Medulla oblongata (tissue), 1 donor: ENCODE results near the gene FREM3.

Experiments used
- DNase-seq: peaks from one replicate; pipeline ENCODE4 v3.0.0-alpha.2; 2015; ENCODE audit errors: extremely low spot score

Gene FREM3

DNA sequence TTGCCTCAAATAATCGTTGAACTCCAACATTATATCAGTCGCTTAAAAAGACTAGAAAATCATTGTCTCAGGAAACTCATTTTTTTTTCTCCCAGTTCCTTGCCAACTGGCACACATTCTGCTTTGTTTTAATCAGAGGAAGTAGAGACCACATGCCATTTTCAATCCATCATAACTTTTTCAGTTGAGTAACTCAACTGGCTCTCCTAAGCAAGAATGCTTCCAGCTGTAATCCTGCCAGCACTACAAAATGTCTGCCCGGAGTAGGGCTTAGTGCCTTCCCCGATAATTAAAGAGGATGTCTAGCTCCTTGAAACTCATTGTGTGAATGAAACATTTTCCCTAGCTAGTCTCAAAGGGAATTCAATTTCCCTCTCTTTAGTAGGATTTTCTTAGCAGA lies 33.0 kb downstream of the FREM3 start:
- DNase-seq: peak; percentile 13

DNA sequence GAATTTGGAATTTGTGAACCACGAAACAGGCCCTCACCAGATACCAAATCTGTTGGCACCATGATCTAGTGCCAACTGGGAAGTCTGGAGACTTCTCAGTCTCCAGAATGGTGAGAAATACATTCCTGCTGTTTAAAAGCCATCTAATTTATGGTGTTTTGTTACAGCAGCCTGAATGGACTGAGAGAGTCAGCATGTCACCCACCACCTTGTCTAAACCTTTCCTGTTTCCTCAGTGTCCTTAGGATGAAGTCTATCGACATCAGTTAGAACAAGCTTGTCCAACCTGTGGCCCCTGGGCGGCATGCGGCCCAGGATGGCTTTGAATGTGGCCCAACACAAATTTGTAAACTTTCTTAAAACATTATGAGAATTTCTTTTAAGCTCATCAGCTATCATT lies 42.1 kb downstream of the FREM3 start:
- DNase-seq: no peak

- no peak for DNase-seq
Observed at GRCh38 chr4:143654571-143654970, 45.9 kb downstream of the FREM3 start.

DNA sequence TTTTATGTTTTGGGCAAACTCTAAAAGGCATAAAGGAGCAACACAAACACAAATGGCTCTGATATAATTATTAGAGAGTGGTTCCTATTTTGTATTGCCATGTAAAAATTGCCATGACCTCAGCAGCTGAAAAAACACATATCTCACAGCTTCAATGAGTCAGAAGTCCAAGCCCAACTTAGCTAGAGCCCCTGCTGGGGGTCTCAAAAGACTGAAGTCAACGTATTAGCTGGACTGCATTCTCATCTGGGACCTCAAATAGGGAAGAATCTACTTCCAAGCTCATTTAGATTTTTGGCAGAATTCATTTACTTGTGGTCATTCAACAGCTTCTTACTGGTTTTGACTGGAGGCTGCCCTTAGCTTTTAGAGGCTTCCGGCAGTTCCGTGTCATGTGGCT lies 47.4 kb downstream of the FREM3 start:
- DNase-seq: no peak

DNA sequence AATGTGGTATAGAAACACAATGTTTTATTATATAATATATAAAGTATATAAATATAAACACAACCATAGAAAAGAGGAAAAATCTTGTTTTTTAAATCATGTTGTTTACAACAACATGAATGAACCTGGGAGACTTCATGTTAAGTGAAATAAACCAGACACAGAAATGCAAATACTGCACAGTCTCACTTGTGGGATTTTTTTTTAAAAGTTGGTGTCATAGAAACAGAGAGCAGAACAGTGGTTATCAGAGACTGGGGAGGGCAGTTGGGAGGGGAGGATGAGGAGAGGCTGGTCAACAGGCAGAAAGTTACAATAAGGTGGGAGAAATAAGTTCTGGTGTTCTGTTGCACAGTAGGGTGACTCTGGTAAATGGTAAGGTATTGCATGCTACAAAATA lies 57.1 kb downstream of the FREM3 start:
- DNase-seq: no peak

- DNase-seq: no peak
Observed at GRCh38 chr4:143642611-143643010, 57.9 kb downstream of the FREM3 start.

DNA sequence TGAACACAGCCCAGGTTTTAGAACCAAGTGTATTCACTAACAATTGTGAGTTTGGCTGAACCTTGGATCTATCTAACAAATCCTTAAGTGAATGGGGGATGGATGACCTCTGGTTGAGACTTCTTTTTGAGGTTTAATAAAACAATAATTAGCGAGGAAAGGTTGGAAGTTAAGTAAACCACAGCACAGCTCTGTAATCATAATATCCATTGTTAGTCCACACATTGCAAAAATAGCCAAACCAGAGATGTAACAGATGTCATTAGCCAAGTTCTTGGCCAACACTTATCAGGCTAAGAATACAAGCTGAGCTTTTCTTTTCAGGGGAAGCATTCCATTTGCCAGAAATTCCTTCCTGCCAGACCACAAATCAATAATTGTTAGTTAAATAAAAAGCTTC lies 59.1 kb downstream of the FREM3 start:
- DNase-seq: no peak

DNA sequence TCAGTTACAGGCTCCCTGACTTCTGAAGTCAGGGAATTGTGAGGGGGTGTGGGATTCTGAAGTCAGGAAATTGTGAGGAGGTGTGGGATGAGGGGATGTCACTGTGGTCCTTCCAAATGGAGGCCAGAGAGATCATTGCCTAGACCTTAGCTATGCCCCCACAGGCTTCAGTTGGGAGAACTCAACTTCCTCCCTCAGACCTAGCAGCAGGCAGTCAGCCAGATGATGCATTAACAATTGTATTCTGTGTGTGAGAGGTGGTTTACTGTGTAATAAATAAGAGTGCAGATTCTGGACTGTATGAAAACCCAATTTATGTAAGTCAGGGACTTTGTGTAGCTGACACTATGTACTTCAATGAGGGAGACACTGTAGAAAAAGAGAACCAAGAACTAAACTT lies 65.7 kb downstream of the FREM3 start:
- DNase-seq: no peak

DNA sequence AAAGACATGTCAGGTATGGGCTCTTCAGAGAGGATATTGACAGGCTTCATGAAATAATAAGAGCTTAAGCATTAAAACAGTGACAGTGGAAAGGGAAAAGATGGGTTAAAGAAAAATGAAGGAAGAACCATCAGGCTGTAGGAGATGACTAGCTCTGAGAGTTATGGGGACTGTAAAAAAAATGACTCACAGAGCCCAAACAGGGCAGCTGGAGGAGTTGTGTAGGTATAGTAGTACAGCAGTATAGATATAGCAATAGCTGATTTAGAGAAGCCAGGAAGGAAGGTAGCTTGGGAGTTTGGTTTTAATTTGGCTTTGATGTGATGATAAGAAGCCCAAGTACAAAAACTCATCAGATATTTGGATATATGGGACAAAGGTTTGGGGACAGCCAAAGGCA lies 66.6 kb downstream of the FREM3 start:
- no peak for DNase-seq

GRCh38 chr4:143626134-143626911 lies 74.2 kb downstream of the FREM3 start:
- peak; percentile 5 for DNase-seq

DNA sequence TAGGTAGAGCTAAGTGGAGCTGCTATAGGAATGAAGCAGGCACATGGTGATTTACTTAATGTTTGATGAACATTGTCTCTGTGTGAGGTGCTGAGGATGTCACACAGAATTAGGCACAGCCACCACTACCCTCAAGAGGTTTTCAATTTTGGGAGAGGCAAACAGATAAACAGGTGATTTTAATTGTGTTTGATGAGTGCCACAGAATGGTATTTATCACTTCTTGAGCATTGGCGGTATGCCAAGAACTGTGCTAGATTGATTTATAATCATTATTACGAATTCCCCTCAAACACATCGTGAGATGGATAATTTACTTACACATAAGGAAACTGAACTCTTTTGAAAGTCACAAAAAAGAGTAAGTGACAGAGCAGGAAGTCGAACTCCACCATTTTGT lies 74.8 kb downstream of the FREM3 start:
- no peak for DNase-seq

- no peak for DNase-seq
Observed at GRCh38 chr4:143623896-143624295, 76.6 kb downstream of the FREM3 start.

GRCh38 chr4:143618811-143619210 lies 81.7 kb downstream of the FREM3 start:
- DNase-seq: no peak

- DNase-seq: no peak
Observed at GRCh38 chr4:143617994-143618679, 82.3 kb downstream of the FREM3 start.

- DNase-seq: no peak
Observed at GRCh38 chr4:143616771-143617170, 83.7 kb downstream of the FREM3 start.

DNA sequence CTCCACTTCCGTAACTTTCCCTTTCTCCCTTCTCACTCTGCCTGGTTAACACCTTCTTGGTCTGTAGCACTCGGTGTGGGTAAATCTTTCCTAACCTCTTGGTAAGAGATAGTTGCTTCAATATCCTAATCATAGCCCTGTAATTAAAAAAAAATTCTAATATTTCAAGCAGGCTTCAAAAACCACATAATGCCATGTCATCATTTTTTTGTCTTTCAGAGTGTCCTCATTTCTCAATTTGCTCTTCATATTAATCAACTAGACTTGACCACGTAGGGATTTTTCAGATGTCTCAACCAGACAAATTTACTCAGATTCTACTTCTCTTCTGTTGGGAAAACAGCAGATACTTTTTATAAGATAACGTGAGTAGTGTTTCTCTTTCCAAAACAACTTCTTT lies 91.0 kb downstream of the FREM3 start:
- no peak for DNase-seq

GRCh38 chr4:143606480-143606879 lies 94.0 kb downstream of the FREM3 start:
- no peak for DNase-seq

- no peak for DNase-seq
Observed at GRCh38 chr4:143599827-143600226, 100.6 kb downstream of the FREM3 start.

DNA sequence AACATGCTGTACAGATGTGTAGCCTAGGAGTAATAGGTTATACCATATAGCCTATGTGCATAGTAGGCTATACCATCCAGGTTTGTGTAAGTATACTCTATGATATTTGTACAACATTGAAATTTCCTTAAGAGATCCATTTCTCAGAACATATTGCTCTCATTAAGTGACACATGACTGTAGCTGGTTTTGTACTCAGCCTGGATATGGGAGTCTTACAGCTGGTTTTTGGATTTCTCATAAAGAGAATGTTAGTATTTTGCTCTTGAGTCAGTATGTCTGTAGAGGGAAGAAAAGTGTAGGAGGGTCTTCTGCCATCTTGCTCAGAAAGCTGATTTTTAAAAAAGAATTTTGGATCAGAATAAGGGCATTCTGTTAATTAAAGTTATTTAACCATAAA lies 101.7 kb downstream of the FREM3 start:
- no peak for DNase-seq

- no peak for DNase-seq
Observed at GRCh38 chr4:143597276-143597675, 103.2 kb downstream of the FREM3 start.

DNA sequence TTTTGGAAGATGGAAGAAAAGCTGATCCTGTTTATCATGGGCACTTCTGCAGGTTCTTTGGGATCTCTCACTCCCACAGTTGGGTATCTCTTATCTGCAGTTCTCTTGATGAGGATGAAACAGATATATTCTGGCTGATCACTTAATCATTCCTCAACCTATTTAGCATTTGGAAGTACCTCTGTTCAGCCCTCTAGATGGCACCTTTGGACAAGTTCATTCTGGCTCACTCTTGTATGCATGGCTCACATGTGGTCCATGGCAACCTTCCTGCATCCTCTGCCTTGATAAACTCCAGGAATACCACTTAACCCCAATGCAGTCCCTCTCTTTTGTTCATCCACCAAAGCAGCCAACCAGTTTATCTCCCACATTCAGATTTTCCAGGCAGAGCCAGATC lies 112.8 kb downstream of the FREM3 start:
- DNase-seq: no peak

DNA sequence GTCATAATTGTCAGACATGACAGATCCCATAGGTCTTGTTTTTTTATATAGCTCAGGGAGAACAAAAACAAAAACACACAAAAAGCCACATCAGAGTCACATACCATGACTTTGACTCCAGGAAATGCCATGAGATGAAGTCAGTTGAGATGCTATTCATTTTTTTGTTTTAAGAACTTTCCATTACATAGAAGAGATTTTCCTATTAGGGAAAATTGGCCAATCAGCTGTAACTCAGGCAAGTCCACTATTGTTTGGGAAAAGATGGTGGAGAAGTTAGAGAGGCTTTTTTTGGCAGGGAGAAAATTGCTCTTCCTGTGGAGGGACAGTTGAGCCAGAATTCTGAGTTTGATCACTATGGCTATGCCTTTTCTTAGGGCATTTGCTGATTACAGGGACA lies 114.4 kb downstream of the FREM3 start:
- DNase-seq: no peak

DNA sequence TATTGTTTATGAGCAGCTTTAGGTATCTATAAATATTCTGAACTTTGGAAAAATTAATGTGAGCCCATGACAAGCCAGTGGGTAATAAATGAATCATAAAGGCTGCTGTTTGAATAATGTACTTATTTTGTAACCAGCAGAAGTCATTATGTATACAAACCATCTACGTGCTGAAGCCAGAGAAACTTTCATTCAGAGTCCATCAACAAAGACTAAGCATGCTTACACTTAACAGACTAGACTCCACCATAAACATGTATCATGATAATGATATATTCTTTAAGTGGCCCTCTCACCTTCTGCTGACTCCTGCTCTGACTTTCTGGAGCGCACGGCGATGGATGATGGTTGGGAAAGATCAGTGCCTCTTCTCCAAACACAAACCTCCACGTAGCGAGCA lies 114.9 kb downstream of the FREM3 start:
- no peak for DNase-seq
